Sigmoid colon (tissue), 3 donors: ENCODE results near the gene BIRC7.

Experiments
- POLR2A ChIP-seq, 2 donors: fragments of 450-650 bp; IDR thresholded peaks; one replicate each; pipeline ENCODE4 v1.6.1; 2016; ENCODE audit warnings: antibody characterized with exemption in 2 of 2, mild to moderate bottlenecking in 2 of 2, moderate library complexity in 2 of 2
- TF ChIP-seq, protein P1 (sequence below), 4 experiments: fragments of 450-650 bp in 3 of 4; fragments of 200-600 bp in 1 of 4; IDR thresholded peaks; one replicate each; pipeline ENCODE4 v1.5.1; 2016 to 2019; ENCODE audit warnings: antibody characterized with exemption in 4 of 4, mild to moderate bottlenecking in 3 of 4, moderate library complexity in 2 of 4

- TF ChIP-seq, protein P1, sequence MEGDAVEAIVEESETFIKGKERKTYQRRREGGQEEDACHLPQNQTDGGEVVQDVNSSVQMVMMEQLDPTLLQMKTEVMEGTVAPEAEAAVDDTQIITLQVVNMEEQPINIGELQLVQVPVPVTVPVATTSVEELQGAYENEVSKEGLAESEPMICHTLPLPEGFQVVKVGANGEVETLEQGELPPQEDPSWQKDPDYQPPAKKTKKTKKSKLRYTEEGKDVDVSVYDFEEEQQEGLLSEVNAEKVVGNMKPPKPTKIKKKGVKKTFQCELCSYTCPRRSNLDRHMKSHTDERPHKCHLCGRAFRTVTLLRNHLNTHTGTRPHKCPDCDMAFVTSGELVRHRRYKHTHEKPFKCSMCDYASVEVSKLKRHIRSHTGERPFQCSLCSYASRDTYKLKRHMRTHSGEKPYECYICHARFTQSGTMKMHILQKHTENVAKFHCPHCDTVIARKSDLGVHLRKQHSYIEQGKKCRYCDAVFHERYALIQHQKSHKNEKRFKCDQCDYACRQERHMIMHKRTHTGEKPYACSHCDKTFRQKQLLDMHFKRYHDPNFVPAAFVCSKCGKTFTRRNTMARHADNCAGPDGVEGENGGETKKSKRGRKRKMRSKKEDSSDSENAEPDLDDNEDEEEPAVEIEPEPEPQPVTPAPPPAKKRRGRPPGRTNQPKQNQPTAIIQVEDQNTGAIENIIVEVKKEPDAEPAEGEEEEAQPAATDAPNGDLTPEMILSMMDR (IDR thresholded peaks at IDR 0.05), result no peak
- TF ChIP-seq POLR2A (IDR thresholded peaks at IDR 0.05), result no peak
Measured at GRCh38 chr20:63259734-63260460, 24.2 kb downstream of the BIRC7 start.
